GM18526 (cell line): Measurements from ENCODE around the gene ZNF653.
A peak's percentile ranks its signal among the peaks of the same experiment; 100 is the strongest.

ENCODE experiments used
- POLR2A ChIP-seq: IDR thresholded peaks from 3 replicates; pipeline ENCODE4 v1.6.1; 2011; ENCODE audit not compliant: insufficient read length; ENCODE audit errors: extremely low read depth

ZNF653 gene

GRCh38 chr19:11534948-11535347, 29.3 kb upstream of the ZNF653 start:
- TF ChIP-seq POLR2A, result no peak

DNA sequence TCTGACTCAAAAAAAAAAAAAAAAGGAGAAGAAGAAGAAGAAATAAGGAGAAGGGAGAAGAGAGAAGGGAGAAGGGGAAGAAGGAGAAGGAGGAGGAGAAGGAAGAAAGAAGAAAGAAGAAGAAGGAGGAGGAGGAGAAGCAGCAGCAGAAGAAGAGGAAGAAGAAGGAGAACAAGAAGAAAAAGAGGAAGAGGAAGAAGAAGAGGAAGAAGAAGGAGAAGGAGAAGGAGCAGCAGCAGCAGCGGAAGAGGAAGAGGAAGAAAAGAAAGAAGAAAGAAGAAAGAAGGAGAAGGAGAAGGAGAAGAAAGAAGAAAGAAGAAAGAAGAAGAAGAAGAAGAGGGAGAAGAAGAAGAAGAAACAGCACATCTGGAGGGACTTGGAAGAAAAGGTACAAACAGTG, 28.9 kb upstream of the ZNF653 start:
- TF ChIP-seq POLR2A, result no peak

- no peak for TF ChIP-seq POLR2A
Observed at GRCh38 chr19:11530432-11530831, 24.8 kb upstream of the ZNF653 start.

- TF ChIP-seq POLR2A, result peak; percentile 62
Observed at GRCh38 chr19:11528551-11529341, 23.1 kb upstream of the ZNF653 start, which contains the start of gene ECSIT. Gene ECSIT, minus strand, starts transcription at chr19:11529134. Its CDS starts 9,964 bp downstream, at chr19:11519170.

GRCh38 chr19:11519138-11519537, 13.5 kb upstream of the ZNF653 start:
- no peak for TF ChIP-seq POLR2A

GRCh38 chr19:11513946-11514345, 8.3 kb upstream of the ZNF653 start:
- no peak for TF ChIP-seq POLR2A

- TF ChIP-seq POLR2A, result no peak
Observed at GRCh38 chr19:11510444-11510843, 4.8 kb upstream of the ZNF653 start.

- no peak for TF ChIP-seq POLR2A
Observed at GRCh38 chr19:11507370-11508078, 1.9 kb upstream of the ZNF653 start.

- no peak for TF ChIP-seq POLR2A
Observed at GRCh38 chr19:11506967-11507366, 1.3 kb upstream of the ZNF653 start.

- no peak for TF ChIP-seq POLR2A
Observed at GRCh38 chr19:11506101-11506555, 489 bp upstream of the ZNF653 start.

- TF ChIP-seq POLR2A, result peak; percentile 28
Observed at GRCh38 chr19:11505032-11505503, 571 bp downstream of the ZNF653 start.

DNA sequence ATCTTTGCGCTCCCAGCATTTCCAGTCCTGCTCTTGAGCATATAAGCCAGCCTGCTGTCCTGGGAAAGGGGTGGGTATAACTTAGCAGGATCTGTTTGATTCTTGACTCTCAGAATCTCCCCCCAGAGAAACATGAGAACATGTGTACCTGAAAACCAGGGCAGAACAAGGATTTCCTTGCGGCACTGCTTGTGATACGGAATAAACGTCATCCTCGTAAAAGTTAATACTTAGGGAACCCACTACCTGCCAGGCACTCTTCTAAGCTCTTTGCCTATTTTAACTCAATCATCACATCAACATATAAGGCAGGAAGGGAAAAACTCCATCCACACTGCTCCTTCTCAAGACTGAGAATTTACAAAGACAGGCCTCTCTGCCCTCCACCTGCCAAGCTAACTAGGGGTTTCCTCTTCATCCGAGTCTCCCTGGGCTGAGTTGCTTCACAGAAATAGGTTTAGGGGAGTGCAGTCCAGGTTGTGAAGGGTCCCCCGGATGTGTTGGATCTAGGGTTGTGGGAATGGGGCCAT, 1.1 kb downstream of the ZNF653 start:
- no peak for TF ChIP-seq POLR2A

DNA sequence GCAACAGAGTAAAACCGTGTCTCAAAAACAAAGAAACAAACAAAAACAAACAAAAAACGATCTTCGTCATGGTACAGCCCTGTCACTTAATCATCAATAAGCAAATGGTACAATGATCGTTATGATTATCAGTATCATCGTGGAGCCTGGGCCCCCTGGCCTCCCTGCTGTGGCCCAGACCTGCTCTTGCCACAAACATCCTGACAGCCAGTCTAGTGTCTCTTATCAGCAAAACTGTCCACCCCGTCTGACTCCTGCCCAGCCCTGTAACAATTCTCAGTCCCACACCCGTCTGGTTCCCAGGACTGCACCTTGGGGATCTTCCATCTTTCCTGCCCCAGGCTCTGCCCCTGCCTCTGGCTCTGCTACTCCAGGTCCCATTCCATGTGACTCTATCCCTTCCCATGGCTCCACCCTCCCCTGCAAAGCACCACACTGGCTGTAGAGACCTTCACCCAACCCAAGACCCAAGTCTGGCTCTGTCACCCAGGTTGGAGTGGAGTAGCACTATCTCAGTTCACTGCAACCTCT, 5.7 kb downstream of the ZNF653 start:
- no peak for TF ChIP-seq POLR2A

DNA sequence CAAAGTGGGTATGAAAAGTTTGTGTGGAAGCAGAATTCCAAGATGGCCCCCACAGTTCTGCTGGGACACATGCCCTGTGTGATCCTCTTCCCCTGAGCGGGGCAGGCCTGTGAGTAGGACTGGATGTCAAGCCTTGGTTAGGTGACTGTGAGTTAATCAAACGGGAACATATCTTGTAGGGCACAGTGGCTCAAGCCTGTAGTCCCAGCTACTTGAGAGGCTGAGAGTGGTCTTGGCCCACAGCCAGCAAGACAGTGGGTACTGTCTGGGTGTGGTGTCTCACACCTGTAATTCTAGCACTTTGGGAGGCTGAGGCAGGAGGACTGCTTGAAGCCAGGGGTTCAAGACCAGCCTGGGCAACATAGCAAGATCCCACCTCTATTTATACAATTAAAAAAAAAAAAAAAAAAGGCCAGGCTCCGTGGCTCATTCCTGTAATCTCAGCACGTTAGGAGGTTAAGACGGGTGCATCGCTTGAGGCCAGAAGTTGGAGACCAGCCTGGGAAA, 6.4 kb downstream of the ZNF653 start:
- TF ChIP-seq POLR2A, result no peak

DNA sequence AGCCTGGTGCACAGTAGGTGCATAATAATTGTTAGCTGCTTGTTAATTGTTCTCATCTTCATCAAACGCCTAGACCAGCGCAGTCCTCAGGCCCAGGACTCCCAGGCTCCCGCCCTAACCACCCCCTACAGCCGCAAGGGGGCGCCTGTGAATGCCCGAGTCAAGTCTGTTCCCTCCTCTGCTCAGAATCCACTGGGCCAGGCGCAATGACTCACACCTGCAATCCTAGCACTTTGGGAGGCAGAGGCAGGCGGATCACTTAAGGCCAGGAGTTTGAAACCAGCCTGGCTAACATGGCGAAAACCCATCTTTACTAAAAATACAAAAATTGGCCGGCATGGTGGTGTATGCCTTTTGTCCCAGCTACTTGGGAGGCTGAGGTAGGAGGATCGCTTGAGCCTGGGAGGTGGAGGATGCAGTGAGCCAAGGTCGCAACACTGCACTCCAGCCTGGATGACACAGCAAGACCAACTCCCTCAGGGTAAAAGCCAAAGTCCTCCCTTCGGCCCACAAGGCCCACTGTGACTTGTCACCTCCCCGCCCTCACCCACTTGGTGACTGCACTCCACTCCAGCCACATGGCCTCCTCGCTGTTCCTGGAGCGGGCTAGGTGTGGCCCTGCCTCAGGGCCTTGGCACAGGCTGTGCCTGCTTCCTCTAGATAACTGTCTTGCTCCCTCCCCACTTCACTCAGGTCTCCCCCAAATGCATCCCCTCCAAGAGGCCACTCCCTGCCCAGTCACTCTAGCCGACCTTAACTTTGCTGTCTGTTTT, 9.1 kb downstream of the ZNF653 start:
- TF ChIP-seq POLR2A, result no peak
